Gastrocnemius medialis (tissue), 4 donors: Measurements from ENCODE around the gene MAPKAP1.

Source experiments
- CTCF ChIP-seq, 5 experiments: fragments of 450-650 bp in 3 of 5; fragments of 200-600 bp in 2 of 5; sonication (generic) in 2 of 5; IDR thresholded peaks in 4 of 5; conservative IDR thresholded peaks in 1 of 5; 1 replicate in 4 of 5; 2 replicates in 1 of 5; pipeline ENCODE4 v1.5.1; 2016 to 2019; ENCODE audit warnings: antibody characterized with exemption in 5 of 5, mild to moderate bottlenecking in 3 of 5, moderate library complexity in 3 of 5
- POLR2A ChIP-seq, 2 donors: fragments of 450-650 bp; IDR thresholded peaks; one replicate each; pipeline ENCODE4 v1.6.1; 2017; ENCODE audit warnings: antibody characterized with exemption in 2 of 2, mild to moderate bottlenecking in 2 of 2, moderate library complexity in 2 of 2

GRCh38 chr9:125570246-125570645 is 136.8 kb downstream of the MAPKAP1 start:
- TF ChIP-seq CTCF (IDR thresholded peaks at IDR 0.05 in 4 of 5, conservative IDR thresholded peaks at IDR 0.05 in 1 of 5) (no peak), POLR2A (IDR thresholded peaks at IDR 0.05) (no peak)
